ENCODE measurements around the gene SCO1.
A peak's percentile ranks its signal among the peaks of the same experiment; 100 is the strongest.

The SCO1 gene

GRCh38 chr17:10653987-10654386 lies 43.3 kb downstream of the SCO1 start:
- no peak for DNase-seq (ENCODE audit: low read depth in 2 of 2, low spot score in 1 of 2)

GRCh38 chr17:10652984-10653659 lies 44.2 kb downstream of the SCO1 start:
- DNase-seq (ENCODE audit: low read depth in 2 of 2, low spot score in 1 of 2) = no peak

- DNase-seq (ENCODE audit: low read depth in 2 of 2, low spot score in 1 of 2) = no peak
Observed at GRCh38 chr17:10651927-10652326, 45.4 kb downstream of the SCO1 start.

GRCh38 chr17:10649602-10650001 lies 47.7 kb downstream of the SCO1 start:
- no peak for DNase-seq (ENCODE audit: low read depth in 2 of 2, low spot score in 1 of 2)

- no peak for DNase-seq (ENCODE audit: low read depth in 2 of 2, low spot score in 1 of 2)
Observed at GRCh38 chr17:10648956-10649355, 48.4 kb downstream of the SCO1 start.

- no peak for DNase-seq (ENCODE audit: low read depth in 2 of 2, low spot score in 1 of 2)
Observed at GRCh38 chr17:10648381-10648780, 49.0 kb downstream of the SCO1 start.

GRCh38 chr17:10646392-10646990 lies 50.8 kb downstream of the SCO1 start:
- peak; percentile 47 to 59 for DNase-seq (ENCODE audit: low read depth in 2 of 2, low spot score in 1 of 2)

GRCh38 chr17:10640475-10640874 lies 56.9 kb downstream of the SCO1 start:
- DNase-seq (ENCODE audit: low read depth in 2 of 2, low spot score in 1 of 2) = no peak

GRCh38 chr17:10638151-10638550 lies 59.2 kb downstream of the SCO1 start:
- no peak for DNase-seq (ENCODE audit: low read depth in 2 of 2, low spot score in 1 of 2)

- no peak for DNase-seq (ENCODE audit: low read depth in 2 of 2, low spot score in 1 of 2)
Observed at GRCh38 chr17:10635290-10635689, 62.0 kb downstream of the SCO1 start.

GRCh38 chr17:10633738-10634379 lies 63.5 kb downstream of the SCO1 start:
- no peak for DNase-seq (ENCODE audit: low read depth in 2 of 2, low spot score in 1 of 2)

GRCh38 chr17:10631701-10632100 lies 65.6 kb downstream of the SCO1 start:
- DNase-seq (ENCODE audit: low read depth in 2 of 2, low spot score in 1 of 2) = no peak

- no peak for DNase-seq (ENCODE audit: low read depth in 2 of 2, low spot score in 1 of 2)
Observed at GRCh38 chr17:10631048-10631700, 66.2 kb downstream of the SCO1 start.

- no peak for DNase-seq (ENCODE audit: low read depth in 2 of 2, low spot score in 1 of 2)
Observed at GRCh38 chr17:10629706-10630105, 67.6 kb downstream of the SCO1 start.

GRCh38 chr17:10628756-10629155 lies 68.6 kb downstream of the SCO1 start:
- DNase-seq (ENCODE audit: low read depth in 2 of 2, low spot score in 1 of 2) = no peak

- DNase-seq (ENCODE audit: low read depth in 2 of 2, low spot score in 1 of 2) = no peak
Observed at GRCh38 chr17:10626390-10626789, 70.9 kb downstream of the SCO1 start.

GRCh38 chr17:10624969-10625368 lies 72.4 kb downstream of the SCO1 start:
- DNase-seq (ENCODE audit: low read depth in 2 of 2, low spot score in 1 of 2) = no peak

- no peak for DNase-seq (ENCODE audit: low read depth in 2 of 2, low spot score in 1 of 2)
Observed at GRCh38 chr17:10623737-10624338, 73.5 kb downstream of the SCO1 start.

GRCh38 chr17:10622617-10623485 lies 74.5 kb downstream of the SCO1 start:
- no peak for DNase-seq (ENCODE audit: low read depth in 2 of 2, low spot score in 1 of 2)

Measured in stimulated activated CD8-positive, alpha-beta memory T cell treated with anti-CD3 and anti-CD28 coated beads, Interleukin-4, amount 100 ng/mL, for 1 hour (primary cell).